ENCODE results near the gene LMX1B.

The LMX1B gene

DNA sequence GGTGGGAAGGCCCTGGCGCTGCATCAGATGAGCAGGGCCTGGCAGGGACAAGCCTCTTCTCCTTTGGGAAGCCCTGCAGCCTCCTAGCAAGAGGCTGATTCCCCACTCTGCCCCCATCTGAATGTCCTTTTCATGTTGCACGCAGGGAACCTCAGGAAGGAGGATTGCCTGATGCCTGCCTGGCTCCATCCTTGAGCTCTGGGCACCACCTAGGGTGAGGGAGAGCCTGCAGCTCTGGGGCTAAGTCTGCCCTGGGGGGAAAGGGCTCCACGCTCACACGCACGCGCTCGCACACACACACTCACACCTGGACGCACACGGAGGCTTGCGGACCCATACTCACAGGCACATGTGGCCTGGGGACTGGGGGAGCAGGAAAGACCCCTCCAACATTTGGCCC is 86.6 kb downstream of the LMX1B start:
- H3K4me3 ChIP-seq (ENCODE audit: low read depth, low read length): no peak overlapping the region
- H3K27me3 ChIP-seq (ENCODE audit: insufficient read depth, low read length): peaks cover 31% of the 10 kb centered on the region; the same call in 1 of the 2 replicates
- no peak overlapping the region for H2AFZ ChIP-seq (ENCODE audit: low read length, unreplicated experiment)
- H3K36me3 ChIP-seq (ENCODE audit: insufficient read depth, low read length): no peaks in the 10 kb centered on the region
- peaks cover 11% of the 10 kb centered on the region for H3K4me1 ChIP-seq (ENCODE audit: control insufficient read depth, insufficient read depth, low read length, unreplicated experiment)
- no peak overlapping the region for H3K27ac ChIP-seq (ENCODE audit: low read depth, low read length)
- no peaks in the 10 kb centered on the region for H3K79me2 ChIP-seq (ENCODE audit: control insufficient read depth, insufficient read depth, low read length, unreplicated experiment)

DNA sequence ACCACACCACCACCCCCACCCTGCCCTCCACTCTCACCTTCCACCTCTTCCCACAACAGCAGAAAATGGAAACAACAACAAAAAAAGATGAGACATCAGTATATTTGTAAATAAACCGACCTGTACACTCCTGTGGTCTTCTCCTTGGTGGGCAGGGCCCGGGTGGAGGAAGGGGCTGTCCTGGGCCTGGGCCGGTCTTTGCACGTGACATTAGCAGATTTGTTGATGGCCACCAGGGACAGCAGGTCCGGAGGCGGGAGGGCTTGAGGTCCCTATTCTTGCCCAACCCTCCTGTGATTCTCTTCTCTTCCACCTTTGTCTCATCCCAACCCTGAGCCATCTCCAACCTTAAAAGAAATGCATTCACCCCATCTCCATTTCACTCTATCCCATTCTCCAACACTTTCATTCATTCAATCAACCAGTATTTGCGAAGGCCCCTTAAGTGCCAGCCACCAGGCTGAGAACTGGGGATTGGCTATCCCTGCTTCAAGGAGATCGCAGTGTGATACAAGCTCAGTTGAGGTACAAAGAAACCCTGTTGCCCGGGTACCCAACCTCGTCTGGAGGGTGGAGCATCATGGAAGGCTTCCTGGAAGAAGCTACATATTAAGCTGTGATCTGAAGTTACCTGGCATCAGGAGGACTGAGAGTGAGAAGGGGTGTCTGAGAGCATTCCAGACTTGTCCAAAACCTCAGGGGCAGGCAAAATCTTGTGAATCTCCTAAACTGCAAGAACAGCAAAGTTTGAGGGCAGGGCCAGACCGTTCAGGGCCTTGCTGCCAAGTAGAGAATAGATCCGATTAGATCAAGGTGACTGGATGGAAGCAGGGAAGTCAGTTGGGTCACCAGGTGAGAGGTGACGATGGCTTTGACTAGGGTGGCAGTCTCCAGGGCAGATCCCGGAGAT is 87.4 kb downstream of the LMX1B start:
- no peaks in the 10 kb centered on the region for H3K79me2 ChIP-seq (ENCODE audit: control insufficient read depth, insufficient read depth, low read length, unreplicated experiment)
- H3K4me3 ChIP-seq (ENCODE audit: low read depth, low read length): no peak overlapping the region
- H3K36me3 ChIP-seq (ENCODE audit: insufficient read depth, low read length): no peaks in the 10 kb centered on the region
- no peak overlapping the region for H3K27ac ChIP-seq (ENCODE audit: low read depth, low read length)
- peaks cover 11% of the 10 kb centered on the region for H3K4me1 ChIP-seq (ENCODE audit: control insufficient read depth, insufficient read depth, low read length, unreplicated experiment)
- H3K27me3 ChIP-seq (ENCODE audit: insufficient read depth, low read length): peaks cover 30% of the 10 kb centered on the region
- no peak overlapping the region for H2AFZ ChIP-seq (ENCODE audit: low read length, unreplicated experiment)

DNA sequence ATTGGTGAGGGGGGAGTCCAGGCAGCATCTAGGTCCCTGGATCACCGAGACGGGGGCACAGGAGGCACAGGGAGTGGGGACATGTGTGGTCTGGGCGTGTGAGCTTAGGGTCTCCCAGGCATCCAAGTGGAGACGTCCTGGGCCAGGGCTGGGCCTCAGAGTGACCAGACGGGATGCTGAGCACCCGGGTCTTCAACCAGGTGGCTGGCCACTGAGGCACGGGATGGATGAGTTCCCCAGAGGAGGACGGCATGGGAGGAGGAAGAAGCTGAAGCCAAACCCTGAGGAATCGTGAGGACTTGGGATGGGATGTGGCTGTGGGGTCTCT is 88.0 kb downstream of the LMX1B start:
- Histone ChIP-seq H3K27ac (ENCODE audit: low read depth, low read length) (no peak overlapping the region), H2AFZ (ENCODE audit: low read length, unreplicated experiment) (no peak overlapping the region), H3K4me3 (ENCODE audit: low read depth, low read length) (no peak overlapping the region), H3K4me1 (ENCODE audit: control insufficient read depth, insufficient read depth, low read length, unreplicated experiment) (peaks cover 11% of the 10 kb centered on the region), H3K79me2 (ENCODE audit: control insufficient read depth, insufficient read depth, low read length, unreplicated experiment) (no peaks in the 10 kb centered on the region), H3K36me3 (ENCODE audit: insufficient read depth, low read length) (no peaks in the 10 kb centered on the region), H3K27me3 (ENCODE audit: insufficient read depth, low read length) (peaks cover 36% of the 10 kb centered on the region)

DNA sequence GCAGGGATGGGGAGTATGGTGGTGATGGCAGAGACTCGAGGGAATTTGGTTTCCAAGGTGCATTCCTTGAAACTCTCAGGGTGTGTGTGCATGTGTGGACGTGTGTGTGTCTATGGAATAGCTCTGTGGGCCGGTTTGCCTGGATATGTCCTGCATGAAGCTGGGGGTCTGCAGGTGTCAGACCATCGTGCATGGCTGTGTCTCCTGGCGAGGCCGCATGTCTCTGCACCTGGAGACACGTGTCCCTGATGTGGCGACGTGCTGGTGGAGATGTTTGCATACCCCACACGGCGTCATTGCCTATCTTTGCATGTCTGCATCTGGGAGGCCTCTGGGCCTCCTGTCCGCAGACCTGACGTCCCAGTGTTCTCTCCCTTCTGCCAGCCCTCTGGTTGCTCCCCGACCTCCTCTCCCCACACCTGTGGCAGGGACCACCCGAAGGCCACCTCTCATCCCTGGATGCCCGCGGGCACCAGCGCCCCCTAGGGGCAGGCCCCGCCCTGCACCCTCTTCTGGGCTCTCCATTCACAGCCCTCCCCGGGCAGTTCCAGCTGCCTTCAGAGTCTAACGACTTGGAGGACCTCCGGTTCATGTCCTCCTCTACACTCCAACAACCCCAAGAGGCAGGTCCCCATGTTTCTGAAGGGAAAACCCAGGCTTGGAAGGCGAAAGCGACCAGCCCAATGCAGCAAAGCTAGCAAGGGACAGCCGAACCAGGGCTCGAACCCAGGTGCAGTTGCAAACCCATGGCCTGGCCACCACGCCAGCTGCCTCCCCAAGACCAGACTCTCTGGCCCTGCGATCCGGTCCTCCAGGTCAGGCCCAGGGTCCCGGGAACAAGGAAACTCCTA is 88.6 kb downstream of the LMX1B start:
- H2AFZ ChIP-seq (ENCODE audit: low read length, unreplicated experiment): no peak overlapping the region
- no peaks in the 10 kb centered on the region for H3K36me3 ChIP-seq (ENCODE audit: insufficient read depth, low read length)
- H3K27me3 ChIP-seq (ENCODE audit: insufficient read depth, low read length): peaks cover 42% of the 10 kb centered on the region

DNA sequence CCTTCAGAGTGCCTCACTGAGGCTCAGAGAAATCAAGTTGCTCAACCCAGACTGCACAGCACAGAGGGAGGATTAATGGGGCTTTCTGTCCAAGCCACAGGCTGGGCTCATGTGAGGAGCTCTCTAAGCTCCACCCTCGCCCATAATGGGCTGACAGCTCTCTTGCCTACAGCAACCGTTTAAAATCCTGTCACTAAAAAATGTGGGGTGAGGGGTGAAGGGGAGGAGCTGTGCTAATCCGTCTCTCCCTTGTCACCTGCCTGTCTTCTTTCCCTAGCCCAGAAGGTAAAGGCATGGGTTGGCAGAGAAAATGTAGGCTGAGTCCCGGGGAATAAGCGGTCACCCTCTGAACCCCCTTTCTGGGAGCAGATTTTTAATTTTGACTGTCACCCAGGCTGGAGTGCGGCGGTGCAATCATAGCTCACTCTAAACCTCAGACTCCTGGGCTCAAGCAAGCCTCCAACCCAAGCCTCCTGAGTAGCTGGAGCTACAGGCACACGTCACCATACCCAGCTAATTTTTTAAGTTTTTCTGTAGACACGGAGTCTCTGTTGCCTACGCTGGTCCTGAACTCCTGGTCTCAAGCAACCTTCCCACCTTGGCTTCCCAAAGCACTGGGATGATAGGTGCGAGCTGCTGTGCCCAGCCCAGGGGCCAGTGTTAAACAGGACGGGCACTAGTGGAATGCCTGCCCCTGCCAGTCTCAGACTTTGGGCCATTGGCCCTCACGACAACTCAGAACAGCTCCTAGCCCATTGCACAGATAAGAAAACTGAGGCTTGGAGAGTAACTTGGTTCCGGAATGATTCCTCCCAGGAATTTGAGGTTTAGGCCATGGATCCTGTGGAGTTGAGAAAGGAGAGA is 89.5 kb downstream of the LMX1B start:
- H2AFZ ChIP-seq (ENCODE audit: low read length, unreplicated experiment): no peak overlapping the region
- peaks cover 46% of the 10 kb centered on the region for H3K27me3 ChIP-seq (ENCODE audit: insufficient read depth, low read length)
- H3K79me2 ChIP-seq (ENCODE audit: control insufficient read depth, insufficient read depth, low read length, unreplicated experiment): no peaks in the 10 kb centered on the region

More for the DNA sequence above, 88.6 kb downstream of the LMX1B start:
- Histone ChIP-seq H3K27ac (ENCODE audit: low read depth, low read length) (no peak overlapping the region), H3K4me3 (ENCODE audit: low read depth, low read length) (no peak overlapping the region), H3K79me2 (ENCODE audit: control insufficient read depth, insufficient read depth, low read length, unreplicated experiment) (no peaks in the 10 kb centered on the region), H3K4me1 (ENCODE audit: control insufficient read depth, insufficient read depth, low read length, unreplicated experiment) (peaks cover 11% of the 10 kb centered on the region)

DNA sequence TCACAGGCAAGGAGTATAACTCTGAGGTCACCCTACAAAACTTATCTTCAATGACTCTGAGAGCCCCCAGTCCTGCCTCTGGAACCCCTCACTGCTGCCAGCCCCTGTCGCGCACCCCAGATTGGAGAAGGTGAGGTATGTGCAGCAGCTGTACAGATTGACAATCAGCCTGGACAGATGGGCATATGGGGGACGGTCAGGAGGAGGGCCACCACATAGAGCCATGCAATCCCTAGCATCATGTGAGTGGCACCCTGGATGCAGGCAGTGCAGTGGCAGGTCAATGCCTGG is 90.1 kb downstream of the LMX1B start:
- no peaks in the 10 kb centered on the region for H3K79me2 ChIP-seq (ENCODE audit: control insufficient read depth, insufficient read depth, low read length, unreplicated experiment)
- H3K36me3 ChIP-seq (ENCODE audit: insufficient read depth, low read length): no peaks in the 10 kb centered on the region
- no peak overlapping the region for H3K4me3 ChIP-seq (ENCODE audit: low read depth, low read length)
- peaks cover 11% of the 10 kb centered on the region for H3K4me1 ChIP-seq (ENCODE audit: control insufficient read depth, insufficient read depth, low read length, unreplicated experiment)
- no peak overlapping the region for H3K27ac ChIP-seq (ENCODE audit: low read depth, low read length)
- H3K27me3 ChIP-seq (ENCODE audit: insufficient read depth, low read length): peaks cover 45% of the 10 kb centered on the region
- no peak overlapping the region for H2AFZ ChIP-seq (ENCODE audit: low read length, unreplicated experiment)

More for the DNA sequence above, 89.5 kb downstream of the LMX1B start:
- no peak overlapping the region for H3K27ac ChIP-seq (ENCODE audit: low read depth, low read length)
- no peaks in the 10 kb centered on the region for H3K36me3 ChIP-seq (ENCODE audit: insufficient read depth, low read length)
- peaks cover 11% of the 10 kb centered on the region for H3K4me1 ChIP-seq (ENCODE audit: control insufficient read depth, insufficient read depth, low read length, unreplicated experiment)
- H3K4me3 ChIP-seq (ENCODE audit: low read depth, low read length): no peak overlapping the region

DNA sequence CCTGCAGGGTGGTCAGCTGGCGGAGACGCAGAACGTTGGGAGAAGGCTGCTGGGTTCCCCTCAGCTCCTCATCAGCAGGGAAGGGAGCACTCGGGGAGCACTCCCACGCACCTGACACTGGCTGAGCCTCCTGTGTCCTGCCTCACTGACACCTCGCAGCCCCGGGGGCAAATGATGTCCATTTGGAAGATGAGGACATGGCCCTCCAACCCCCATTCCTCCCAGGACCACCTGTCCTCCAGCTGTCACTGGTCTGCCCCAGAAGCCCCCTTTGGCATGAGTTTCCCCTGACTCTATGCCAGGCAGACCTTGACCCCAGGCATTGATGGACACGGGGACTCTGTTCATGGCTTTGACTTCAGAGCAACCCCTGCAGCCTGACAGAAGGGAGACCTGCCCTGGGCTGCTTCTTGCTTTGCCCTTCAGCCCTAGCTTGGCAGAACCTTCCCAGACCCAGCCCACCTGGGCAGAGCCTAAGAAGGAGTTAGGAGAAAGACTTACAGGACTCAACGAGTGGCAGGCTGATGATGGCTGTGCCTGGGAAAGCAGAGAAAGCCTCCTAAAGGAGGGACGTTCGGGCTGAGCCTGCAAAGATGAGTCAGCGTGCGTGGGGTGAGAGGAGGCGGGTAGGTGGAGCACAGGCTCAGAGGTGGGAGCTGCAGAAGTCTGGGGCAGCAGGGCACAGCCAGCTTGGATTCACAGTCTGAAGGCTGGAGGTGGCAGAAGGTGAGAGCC is 90.6 kb downstream of the LMX1B start:
- Histone ChIP-seq H3K4me1 (ENCODE audit: control insufficient read depth, insufficient read depth, low read length, unreplicated experiment) (peaks cover 11% of the 10 kb centered on the region), H3K27ac (ENCODE audit: low read depth, low read length) (no peak overlapping the region), H3K36me3 (ENCODE audit: insufficient read depth, low read length) (no peaks in the 10 kb centered on the region), H3K4me3 (ENCODE audit: low read depth, low read length) (peak overlapping the region; percentile 32; the same call in 1 of the 2 replicates), H3K27me3 (ENCODE audit: insufficient read depth, low read length) (peaks cover 42% of the 10 kb centered on the region), H3K79me2 (ENCODE audit: control insufficient read depth, insufficient read depth, low read length, unreplicated experiment) (no peaks in the 10 kb centered on the region), H2AFZ (ENCODE audit: low read length, unreplicated experiment) (no peak overlapping the region)

DNA sequence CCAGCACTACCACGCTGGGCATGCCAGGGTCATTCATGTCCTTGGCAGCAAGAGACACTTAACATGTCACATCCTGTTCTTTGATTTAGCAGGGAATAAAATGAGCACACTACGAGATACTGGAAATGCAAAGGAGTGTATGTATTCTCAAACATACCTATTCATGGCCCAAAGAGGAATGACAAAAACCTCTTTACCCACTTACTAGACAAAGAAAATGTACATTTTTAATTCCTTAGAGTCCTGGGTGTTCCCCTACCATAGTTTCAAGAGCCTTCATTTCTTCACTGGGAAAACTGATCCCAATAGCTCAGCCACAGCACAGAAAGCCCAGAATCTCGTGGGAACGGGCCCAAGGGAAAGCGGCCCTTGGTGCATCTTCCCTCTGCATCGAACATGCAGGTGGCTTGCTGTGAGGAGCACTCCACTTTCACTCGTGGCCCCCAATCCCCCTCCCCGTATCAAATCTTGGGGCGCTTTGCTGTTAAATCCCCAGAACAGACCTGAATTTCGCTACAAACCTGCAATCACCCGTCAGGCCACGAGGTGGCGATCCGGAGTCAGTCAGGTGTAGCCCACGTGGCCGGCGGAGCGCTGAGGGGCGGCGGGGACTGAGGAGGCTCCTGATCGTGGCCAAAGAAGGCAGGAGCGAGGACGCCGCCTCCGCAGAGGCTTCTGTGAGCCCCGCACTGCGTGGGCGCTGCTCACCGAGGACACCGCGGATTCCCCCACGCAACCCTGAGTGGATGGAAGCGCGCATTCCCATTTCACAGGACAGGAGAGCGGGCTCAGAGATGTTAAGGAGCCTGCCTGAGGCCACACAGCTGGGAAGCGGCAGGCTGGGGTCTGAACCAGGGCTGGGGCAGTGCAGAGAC is 91.4 kb downstream of the LMX1B start:
- H3K4me3 ChIP-seq (ENCODE audit: low read depth, low read length): peak overlapping the region; percentile 32
- peaks cover 38% of the 10 kb centered on the region for H3K27me3 ChIP-seq (ENCODE audit: insufficient read depth, low read length)
- H2AFZ ChIP-seq (ENCODE audit: low read length, unreplicated experiment): no peak overlapping the region
- H3K36me3 ChIP-seq (ENCODE audit: insufficient read depth, low read length): no peaks in the 10 kb centered on the region
- H3K79me2 ChIP-seq (ENCODE audit: control insufficient read depth, insufficient read depth, low read length, unreplicated experiment): no peaks in the 10 kb centered on the region
- H3K4me1 ChIP-seq (ENCODE audit: control insufficient read depth, insufficient read depth, low read length, unreplicated experiment): peaks cover 11% of the 10 kb centered on the region
- H3K27ac ChIP-seq (ENCODE audit: low read depth, low read length): no peak overlapping the region
